Stimulated activated naive CD4-positive, alpha-beta T cell treated with Interleukin-2 at 50 U/mL for 16 hours (primary cell): Measurements from ENCODE around the gene UBAC2.
"Not testable (repeated sequence)": the region's sequence is repeated elsewhere in the genome, so short reads cannot be mapped to it uniquely, and the experiment has no call there.

ENCODE experiments used
- DNase-seq: peaks from one replicate; lab custom pipeline; 2025; lab: John Stamatoyannopoulos, UW

The UBAC2 gene

GRCh38 chr13:99249178-99249577, 48.5 kb downstream of the UBAC2 start:
- DNase-seq, result not testable (repeated sequence)

- DNase-seq, result not testable (repeated sequence)
These were observed 49.0 kb downstream of the UBAC2 start for GRCh38 chr13:99249606-99250005.

- no peak for DNase-seq
These were observed 50.5 kb downstream of the UBAC2 start for GRCh38 chr13:99250982-99251825.

- DNase-seq, result no peak
These were observed 51.3 kb downstream of the UBAC2 start for GRCh38 chr13:99251921-99252320.

GRCh38 chr13:99254830-99255229, 54.2 kb downstream of the UBAC2 start:
- no peak for DNase-seq

- DNase-seq, result no peak
These were observed 54.6 kb downstream of the UBAC2 start for GRCh38 chr13:99255271-99255670.

- no peak for DNase-seq
These were observed 55.6 kb downstream of the UBAC2 start for GRCh38 chr13:99256283-99256682.

GRCh38 chr13:99256709-99257108, 56.1 kb downstream of the UBAC2 start:
- DNase-seq, result no peak

- no peak for DNase-seq
These were observed 56.6 kb downstream of the UBAC2 start for GRCh38 chr13:99257291-99257690.

- no peak for DNase-seq
These were observed 57.7 kb downstream of the UBAC2 start, which contains the start of gene GPR18 for GRCh38 chr13:99258210-99258860. TSS of gene GPR18 (minus strand) at chr13:99258379. CDS start at chr13:99255872, 2,507 bp downstream.

GRCh38 chr13:99258946-99259345, 58.3 kb downstream of the UBAC2 start:
- DNase-seq, result no peak

- no peak for DNase-seq
These were observed 59.6 kb downstream of the UBAC2 start for GRCh38 chr13:99260216-99260615.

- DNase-seq, result no peak
These were observed 60.4 kb downstream of the UBAC2 start for GRCh38 chr13:99261059-99261458.

- no peak for DNase-seq
These were observed 62.6 kb downstream of the UBAC2 start for GRCh38 chr13:99263126-99263785.

- no peak for DNase-seq
These were observed 63.4 kb downstream of the UBAC2 start for GRCh38 chr13:99264051-99264450.

- peak; percentile 26 for DNase-seq
These were observed 64.6 kb downstream of the UBAC2 start for GRCh38 chr13:99265162-99265800.

- no peak for DNase-seq
These were observed 65.3 kb downstream of the UBAC2 start for GRCh38 chr13:99265821-99266426.

GRCh38 chr13:99266827-99267226, 66.2 kb downstream of the UBAC2 start:
- DNase-seq, result no peak

- no peak for DNase-seq
These were observed 67.3 kb downstream of the UBAC2 start for GRCh38 chr13:99267927-99268326.

- DNase-seq, result no peak
These were observed 68.2 kb downstream of the UBAC2 start for GRCh38 chr13:99268822-99269221.

GRCh38 chr13:99269627-99270241, 69.1 kb downstream of the UBAC2 start:
- DNase-seq, result no peak
